ENCODE results near the gene ZNF786. TPM values are rescaled to one million over a fixed set of nuclear protein-coding genes. Genes with fewer than 3 reads are reported as not detected.
A peak's percentile ranks its signal among the peaks of the same experiment; 100 is the strongest.
"Not testable (repeated sequence)": the region's sequence is repeated elsewhere in the genome, so short reads cannot be mapped to it uniquely, and the experiment has no call there.

The ZNF786 gene
- total RNA-seq, 1 donor from 2014 or later = 16.2 TPM

DNA sequence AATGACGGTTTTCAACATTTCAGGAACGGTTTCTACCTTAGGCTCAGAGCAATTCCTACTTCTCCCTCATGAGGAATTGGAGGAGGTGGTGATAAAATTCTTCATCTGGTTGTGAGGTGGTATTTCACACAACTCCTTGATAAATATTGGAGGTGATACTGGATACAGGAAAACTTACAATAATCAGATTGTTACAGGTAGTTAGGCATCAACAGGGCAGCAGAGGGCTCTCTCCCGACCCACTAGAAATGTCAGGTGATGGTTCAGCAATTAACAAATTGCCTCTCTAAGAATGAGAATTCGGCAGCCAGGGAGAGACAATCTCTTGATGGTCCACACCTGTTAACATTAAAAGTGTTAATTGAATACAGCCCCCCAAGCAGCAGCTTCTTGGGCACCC, 22.6 kb downstream of the ZNF786 start:
- H3K27ac Mint-ChIP-seq (ENCODE audit: unreplicated experiment) = no peak overlapping the region
- TF ChIP-seq, protein P1, sequence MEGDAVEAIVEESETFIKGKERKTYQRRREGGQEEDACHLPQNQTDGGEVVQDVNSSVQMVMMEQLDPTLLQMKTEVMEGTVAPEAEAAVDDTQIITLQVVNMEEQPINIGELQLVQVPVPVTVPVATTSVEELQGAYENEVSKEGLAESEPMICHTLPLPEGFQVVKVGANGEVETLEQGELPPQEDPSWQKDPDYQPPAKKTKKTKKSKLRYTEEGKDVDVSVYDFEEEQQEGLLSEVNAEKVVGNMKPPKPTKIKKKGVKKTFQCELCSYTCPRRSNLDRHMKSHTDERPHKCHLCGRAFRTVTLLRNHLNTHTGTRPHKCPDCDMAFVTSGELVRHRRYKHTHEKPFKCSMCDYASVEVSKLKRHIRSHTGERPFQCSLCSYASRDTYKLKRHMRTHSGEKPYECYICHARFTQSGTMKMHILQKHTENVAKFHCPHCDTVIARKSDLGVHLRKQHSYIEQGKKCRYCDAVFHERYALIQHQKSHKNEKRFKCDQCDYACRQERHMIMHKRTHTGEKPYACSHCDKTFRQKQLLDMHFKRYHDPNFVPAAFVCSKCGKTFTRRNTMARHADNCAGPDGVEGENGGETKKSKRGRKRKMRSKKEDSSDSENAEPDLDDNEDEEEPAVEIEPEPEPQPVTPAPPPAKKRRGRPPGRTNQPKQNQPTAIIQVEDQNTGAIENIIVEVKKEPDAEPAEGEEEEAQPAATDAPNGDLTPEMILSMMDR (conservative IDR thresholded peaks at IDR 0.05) = no peak
- no peaks in the 10 kb centered on the region for H3K9me3 Mint-ChIP-seq
- no peak for DNase-seq (ENCODE audit: low read depth, low spot score)
- peak overlapping the region; percentile 21 for H3K4me3 Mint-ChIP-seq
- peaks cover 9% of the 10 kb centered on the region for H3K4me1 Mint-ChIP-seq
- peaks cover 15% of the 10 kb centered on the region for H3K36me3 Mint-ChIP-seq (ENCODE audit: low read depth)
- H3K27me3 Mint-ChIP-seq (ENCODE audit: low read depth) = no peaks in the 10 kb centered on the region

DNA sequence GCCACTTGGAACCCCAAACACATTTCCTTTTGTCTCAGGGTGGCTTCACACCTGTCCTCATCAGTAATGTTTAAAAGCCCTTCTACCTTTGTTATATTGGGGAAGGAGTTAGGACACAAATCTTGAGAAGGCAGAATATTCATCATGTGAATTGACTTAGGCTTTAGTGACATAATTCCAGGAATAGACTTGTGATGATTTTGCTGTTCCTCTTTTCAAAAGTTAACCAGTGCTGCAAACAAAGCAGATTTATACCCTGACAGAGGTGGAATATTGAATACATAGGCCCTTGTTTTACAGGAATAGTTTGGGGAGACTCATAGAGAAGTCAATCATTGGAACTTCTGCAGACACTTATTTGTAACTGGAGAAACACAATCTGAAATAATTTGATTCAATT, 27.0 kb downstream of the ZNF786 start:
- no peak overlapping the region for H3K27ac Mint-ChIP-seq (ENCODE audit: unreplicated experiment)
- H3K4me3 Mint-ChIP-seq = peak overlapping the region; percentile 60
- TF ChIP-seq, protein P1 (conservative IDR thresholded peaks at IDR 0.05) = no peak
- no peak for DNase-seq (ENCODE audit: low read depth, low spot score)
- no peaks in the 10 kb centered on the region for H3K9me3 Mint-ChIP-seq
- no peaks in the 10 kb centered on the region for H3K27me3 Mint-ChIP-seq (ENCODE audit: low read depth)
- H3K36me3 Mint-ChIP-seq (ENCODE audit: low read depth) = peaks cover 5% of the 10 kb centered on the region
- peaks cover 14% of the 10 kb centered on the region for H3K4me1 Mint-ChIP-seq

DNA sequence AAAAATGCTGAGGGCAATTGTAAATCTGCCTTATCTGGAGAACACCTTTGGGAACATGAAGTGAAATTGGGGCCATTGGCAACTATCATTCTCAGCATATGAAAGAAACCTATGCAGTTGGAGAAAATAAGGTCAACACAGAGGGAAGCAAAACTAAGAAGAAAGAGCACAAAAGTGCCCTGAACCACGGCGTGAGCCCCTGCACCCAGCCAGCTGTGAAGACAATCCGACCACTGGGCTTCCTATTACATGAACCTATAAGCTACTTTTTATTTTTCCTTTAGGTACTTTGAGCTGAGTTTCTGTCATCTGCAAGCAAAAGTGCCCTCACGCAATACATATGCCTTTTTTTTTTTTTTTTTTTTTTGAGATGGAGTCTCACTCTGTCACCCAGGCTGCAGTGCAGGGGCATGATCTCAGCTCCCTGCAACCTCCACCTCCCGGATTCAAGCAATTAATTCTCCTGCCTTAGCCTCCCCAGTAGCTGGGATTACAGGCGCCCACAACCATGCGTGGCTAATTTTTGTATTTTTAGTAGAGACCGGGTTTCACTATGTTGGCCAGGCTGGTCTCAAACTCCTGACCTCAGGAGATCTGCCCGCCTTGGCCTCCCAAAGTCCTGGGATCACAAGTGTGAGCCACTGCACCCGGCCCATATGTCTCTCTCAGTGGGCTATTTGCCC, 28.2 kb downstream of the ZNF786 start:
- H3K36me3 Mint-ChIP-seq (ENCODE audit: low read depth); H3K27ac Mint-ChIP-seq (ENCODE audit: unreplicated experiment); H3K9me3 Mint-ChIP-seq; DNase-seq (ENCODE audit: low read depth, low spot score); H3K27me3 Mint-ChIP-seq (ENCODE audit: low read depth): not testable (repeated sequence)
- H3K4me1 Mint-ChIP-seq = peaks cover 14% of the 10 kb centered on the region
- peak overlapping the region; percentile 60 for H3K4me3 Mint-ChIP-seq

DNA sequence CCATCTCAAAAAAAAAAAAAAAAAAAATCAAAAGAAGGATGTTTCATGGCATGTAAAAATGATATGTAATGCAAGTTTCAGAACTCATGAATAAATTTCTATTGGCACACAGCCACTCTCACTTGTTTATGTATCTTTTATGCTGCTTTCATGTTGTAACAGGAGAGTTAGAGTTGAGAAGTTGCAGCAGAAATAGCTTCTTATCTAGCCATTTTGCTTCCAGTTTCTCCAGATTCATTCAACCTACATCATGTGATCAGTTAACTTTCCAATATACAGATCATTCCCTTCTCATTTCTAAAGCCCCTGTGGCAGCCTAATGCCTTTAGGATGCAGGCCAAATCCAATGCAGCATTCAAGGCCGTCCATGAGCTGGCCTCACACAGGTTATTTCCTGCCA, 30.4 kb downstream of the ZNF786 start:
- Mint-ChIP-seq H3K9me3 (no peaks in the 10 kb centered on the region), H3K36me3 (ENCODE audit: low read depth) (no peaks in the 10 kb centered on the region), H3K4me1 (peaks cover 12% of the 10 kb centered on the region), H3K4me3 (peak overlapping the region; percentile 21), H3K27ac (ENCODE audit: unreplicated experiment) (no peak overlapping the region), H3K27me3 (ENCODE audit: low read depth) (no peaks in the 10 kb centered on the region)
- no peak for DNase-seq (ENCODE audit: low read depth, low spot score)
- TF ChIP-seq, protein P1 (conservative IDR thresholded peaks at IDR 0.05) = no peak

DNA sequence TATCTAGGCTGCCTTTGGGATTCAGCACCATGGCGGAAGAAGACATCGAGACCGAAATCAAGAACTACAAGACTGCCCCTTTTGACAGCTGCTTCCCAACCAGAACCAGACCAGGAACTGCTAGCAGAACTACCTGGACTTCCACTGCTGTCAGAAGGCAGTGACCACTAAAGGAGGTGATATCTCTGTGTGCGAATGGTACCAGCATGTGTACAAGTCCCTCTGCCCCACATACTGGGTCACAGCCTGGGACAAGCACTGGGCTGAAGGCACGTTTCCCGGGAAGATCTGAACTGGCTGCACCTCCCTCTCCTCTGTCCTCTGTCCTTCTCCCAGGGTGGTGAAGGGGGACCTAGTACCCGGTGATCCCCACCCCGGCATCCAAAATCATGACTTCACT, 36.6 kb downstream of the ZNF786 start:
- H3K9me3 Mint-ChIP-seq = no peaks in the 10 kb centered on the region
- H3K36me3 Mint-ChIP-seq (ENCODE audit: low read depth) = peaks cover 2% of the 10 kb centered on the region
- H3K4me3 Mint-ChIP-seq = no peak overlapping the region

DNA sequence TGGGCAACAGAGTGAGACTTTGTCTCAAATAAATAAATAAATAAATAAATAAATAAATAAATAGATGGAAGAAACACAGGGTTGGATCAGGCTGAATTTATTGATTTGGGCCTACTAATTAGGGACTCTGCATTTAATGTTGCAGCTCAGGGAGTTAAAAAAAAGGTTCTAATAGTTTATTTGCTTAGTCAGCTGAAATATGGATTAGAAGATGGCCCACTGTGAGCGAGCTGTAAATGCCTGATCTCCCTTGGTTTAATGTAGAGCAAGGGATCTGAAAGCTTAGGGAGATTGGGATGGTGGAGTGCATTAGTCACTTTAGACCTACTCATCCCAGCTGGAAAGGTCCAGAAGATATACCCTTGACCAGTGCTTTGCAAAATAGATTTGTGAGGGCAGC, 37.1 kb downstream of the ZNF786 start:
- Mint-ChIP-seq H3K4me3 (no peak overlapping the region), H3K36me3 (ENCODE audit: low read depth) (peaks cover 2% of the 10 kb centered on the region), H3K27me3 (ENCODE audit: low read depth) (no peaks in the 10 kb centered on the region), H3K9me3 (no peaks in the 10 kb centered on the region), H3K27ac (ENCODE audit: unreplicated experiment) (no peak overlapping the region), H3K4me1 (no peaks in the 10 kb centered on the region)
- TF ChIP-seq, protein P1 (conservative IDR thresholded peaks at IDR 0.05) = no peak
- DNase-seq (ENCODE audit: low read depth, low spot score) = no peak

More for the DNA sequence above, 36.6 kb downstream of the ZNF786 start:
- no peaks in the 10 kb centered on the region for H3K4me1 Mint-ChIP-seq
- H3K27me3 Mint-ChIP-seq (ENCODE audit: low read depth) = no peaks in the 10 kb centered on the region
- TF ChIP-seq, protein P1 (conservative IDR thresholded peaks at IDR 0.05) = no peak
- H3K27ac Mint-ChIP-seq (ENCODE audit: unreplicated experiment) = no peak overlapping the region
- no peak for DNase-seq (ENCODE audit: low read depth, low spot score)

Measured in neural crest cell (in vitro differentiated cells).